GM12878 (cell line): Measurements from ENCODE around the gene PTGES2.

Source experiments
- CTCF ChIP-seq, 3 experiments: IDR thresholded peaks in 2 of 3; conservative IDR thresholded peaks in 1 of 3; 2 replicates each; pipeline ENCODE4 v1.5.1; 2011; ENCODE audit warnings: low read depth in 3 of 3, low read length in 3 of 3, mild to moderate bottlenecking in 3 of 3, control low read depth in 2 of 3, moderate library complexity in 2 of 3, inconsistent platforms in 1 of 3, mixed read lengths in 1 of 3; ENCODE audit not compliant: control insufficient read depth in 2 of 3, insufficient read depth in 1 of 3; ENCODE audit errors: extremely low read depth in 1 of 3
- EP300 ChIP-seq, 2 experiments: fragments of 150-350 bp in 1 of 2; IDR thresholded peaks; 2 replicates each; pipeline ENCODE4 v1.6.1; 2011 to 2012; ENCODE audit warnings: low read depth in 2 of 2, low read length in 2 of 2, borderline replicate concordance in 1 of 2, improper control_type of control experiment in 1 of 2, inconsistent platforms in 1 of 2; ENCODE audit not compliant: control insufficient read depth in 1 of 2
- MAX ChIP-seq: IDR thresholded peaks from 2 replicates; pipeline ENCODE4 v1.6.1; 2012; ENCODE audit warnings: low read depth, low read length, improper control_type of control experiment
- TCF7 ChIP-seq: IDR thresholded peaks from 2 replicates; pipeline ENCODE4 v1.6.1; 2014; ENCODE audit warnings: antibody characterized with exemption, borderline replicate concordance

- TF ChIP-seq TCF7 (no peak), MAX (no peak), CTCF (IDR thresholded peaks at IDR 0.05 in 2 of 3, conservative IDR thresholded peaks at IDR 0.05 in 1 of 3; ENCODE audit: control insufficient read depth in 2 of 3, extremely low read depth in 1 of 3, insufficient read depth in 1 of 3, low read depth in 3 of 3, low read length in 3 of 3) (no peak), EP300 (IDR thresholded peaks at IDR 0.05; ENCODE audit: borderline replicate concordance in 1 of 2, control insufficient read depth in 1 of 2, low read depth in 2 of 2, low read length in 2 of 2) (no peak)
Measured at GRCh38 chr9:128104171-128104618, 23.3 kb downstream of the PTGES2 start.
